GM18498 (cell line): ENCODE results near the gene CERS6.
"Not testable (repeated sequence)": the region's sequence is repeated elsewhere in the genome, so short reads cannot be mapped to it uniquely, and the experiment has no call there.

Experiments used
- ATAC-seq: cut with Tn5 transposase; IDR thresholded peaks from one replicate; pipeline ENCODE4 v1.9.1; 2021; ENCODE audit warnings: mild to moderate bottlenecking, moderate library complexity; ENCODE audit not compliant: unreplicated experiment

Gene CERS6

DNA sequence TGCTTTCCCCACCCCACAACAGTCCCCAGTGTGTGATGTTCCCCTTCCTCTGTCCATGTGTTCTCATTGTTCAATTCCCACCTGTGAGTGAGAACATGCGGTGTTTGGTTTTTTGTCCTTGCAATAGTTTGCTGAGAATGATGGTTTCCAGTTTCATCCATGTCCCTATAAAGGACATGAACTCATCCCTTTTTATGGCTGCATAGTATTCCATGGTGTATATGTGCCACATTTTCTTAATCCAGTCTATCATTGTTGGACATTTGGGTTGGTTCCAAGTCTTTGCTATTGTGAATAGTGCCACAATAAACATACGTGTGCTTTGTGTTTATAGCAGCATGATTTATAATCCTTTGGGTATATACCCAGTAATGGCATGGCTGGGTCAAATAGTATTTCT lies 335.1 kb downstream of the CERS6 start:
- not testable (repeated sequence) for ATAC-seq

GRCh38 chr2:168793596-168793995 lies 337.5 kb downstream of the CERS6 start:
- no peak for ATAC-seq

- no peak for ATAC-seq
Observed at GRCh38 chr2:168794968-168795367, 338.9 kb downstream of the CERS6 start.

- ATAC-seq, result no peak
Observed at GRCh38 chr2:168796090-168796577, 340.1 kb downstream of the CERS6 start.

DNA sequence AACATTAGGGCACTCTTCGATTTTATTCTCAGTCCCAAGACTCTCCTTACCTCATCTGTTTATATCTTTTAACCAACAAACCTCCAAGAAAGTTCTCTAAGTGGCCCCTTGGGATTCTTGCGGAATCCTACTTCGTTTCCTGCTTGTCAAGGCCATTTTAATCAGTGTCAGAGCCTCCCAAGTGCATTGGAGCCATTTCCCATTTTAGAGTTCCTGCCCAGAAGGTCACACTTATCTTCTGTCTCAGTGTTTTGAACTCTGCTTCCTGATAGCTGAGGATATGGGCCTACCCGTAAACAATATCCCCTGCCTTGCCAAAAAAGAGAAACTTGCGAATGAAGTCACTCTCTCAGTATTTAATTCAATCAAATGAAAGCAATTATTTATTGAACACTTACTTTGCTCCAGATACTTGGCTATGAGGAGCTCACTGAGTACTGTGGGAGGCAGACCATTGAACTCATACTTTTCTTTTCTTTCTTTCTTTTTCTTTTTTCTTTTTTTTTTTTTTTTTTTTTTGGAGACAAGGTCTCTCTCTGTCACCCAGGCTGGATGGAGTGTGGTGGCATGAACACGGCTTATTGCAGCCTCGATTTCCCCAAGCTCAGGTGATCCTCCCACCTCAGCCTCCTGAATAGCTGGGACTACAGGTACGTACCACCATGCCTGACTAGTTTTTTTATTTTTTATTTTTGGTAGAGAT lies 340.7 kb downstream of the CERS6 start:
- no peak for ATAC-seq

DNA sequence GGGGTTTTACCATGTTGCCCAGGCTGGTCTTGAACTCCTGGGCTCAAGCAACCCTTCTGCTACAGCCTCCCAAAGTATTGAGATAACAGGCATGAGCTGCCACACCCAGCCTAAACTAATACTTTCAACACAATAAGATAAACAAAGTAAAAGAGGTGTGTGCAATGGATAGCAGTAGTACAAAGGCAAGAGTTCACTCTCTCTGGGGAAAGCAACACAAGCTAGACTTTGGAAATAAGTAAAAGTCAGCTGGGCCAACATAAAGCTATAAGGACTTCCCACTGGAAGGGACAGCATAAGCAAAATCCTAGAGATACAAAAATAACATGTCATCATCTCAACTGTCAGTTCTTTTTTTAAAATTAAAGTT lies 341.2 kb downstream of the CERS6 start:
- no peak for ATAC-seq

- no peak for ATAC-seq
Observed at GRCh38 chr2:168798076-168798887, 342.2 kb downstream of the CERS6 start.

GRCh38 chr2:168798888-168799410 lies 342.9 kb downstream of the CERS6 start:
- no peak for ATAC-seq

- ATAC-seq, result no peak
Observed at GRCh38 chr2:168801471-168801870, 345.4 kb downstream of the CERS6 start.

DNA sequence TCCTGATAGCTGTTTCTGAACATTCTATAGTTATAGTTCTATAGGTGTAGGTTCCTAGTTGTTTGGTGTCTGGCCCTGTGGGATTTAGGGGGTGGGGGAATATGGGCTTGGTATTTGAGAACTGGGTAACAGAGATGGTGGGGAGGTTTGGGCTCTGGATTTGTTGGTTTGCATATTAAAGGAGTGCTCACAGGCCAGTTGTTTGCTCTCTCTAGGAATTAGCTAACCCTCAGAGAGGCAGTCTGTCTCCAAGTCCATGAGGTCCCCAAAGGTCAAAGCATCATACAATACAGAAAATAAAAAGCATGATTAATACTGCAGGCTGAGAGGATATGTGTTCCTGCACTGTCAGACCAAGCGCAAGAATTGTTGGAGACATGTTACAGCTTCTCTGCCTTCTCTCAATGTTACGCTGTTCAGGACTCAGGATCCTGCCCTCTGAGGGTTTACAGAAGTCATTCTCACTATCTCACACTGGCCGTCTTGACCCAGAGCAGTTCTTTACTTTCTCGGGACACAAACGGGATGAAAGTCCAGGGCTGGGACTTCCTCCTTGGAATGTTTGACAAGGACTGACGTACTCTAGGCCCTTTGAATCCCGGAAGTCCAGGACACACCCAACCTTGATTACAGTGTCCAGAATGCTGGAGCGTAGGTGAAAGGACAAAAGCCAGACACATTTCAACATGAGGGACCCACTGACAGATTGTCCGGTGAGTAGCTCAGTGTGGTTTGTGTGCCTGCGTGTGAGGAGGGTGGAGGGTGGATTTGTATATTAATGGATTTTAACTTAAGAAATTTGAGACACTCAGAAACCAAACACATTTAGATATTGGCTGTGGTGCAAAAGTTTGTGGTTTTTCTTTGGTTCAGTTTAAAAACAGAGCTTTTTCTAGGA lies 346.1 kb downstream of the CERS6 start, which contains the start of gene NOSTRIN:
NOSTRIN (plus strand) TSS at position 677 of the 898 bp plus-strand sequence; CDS start at position 687, 10 bp downstream.
- no peak for ATAC-seq

DNA sequence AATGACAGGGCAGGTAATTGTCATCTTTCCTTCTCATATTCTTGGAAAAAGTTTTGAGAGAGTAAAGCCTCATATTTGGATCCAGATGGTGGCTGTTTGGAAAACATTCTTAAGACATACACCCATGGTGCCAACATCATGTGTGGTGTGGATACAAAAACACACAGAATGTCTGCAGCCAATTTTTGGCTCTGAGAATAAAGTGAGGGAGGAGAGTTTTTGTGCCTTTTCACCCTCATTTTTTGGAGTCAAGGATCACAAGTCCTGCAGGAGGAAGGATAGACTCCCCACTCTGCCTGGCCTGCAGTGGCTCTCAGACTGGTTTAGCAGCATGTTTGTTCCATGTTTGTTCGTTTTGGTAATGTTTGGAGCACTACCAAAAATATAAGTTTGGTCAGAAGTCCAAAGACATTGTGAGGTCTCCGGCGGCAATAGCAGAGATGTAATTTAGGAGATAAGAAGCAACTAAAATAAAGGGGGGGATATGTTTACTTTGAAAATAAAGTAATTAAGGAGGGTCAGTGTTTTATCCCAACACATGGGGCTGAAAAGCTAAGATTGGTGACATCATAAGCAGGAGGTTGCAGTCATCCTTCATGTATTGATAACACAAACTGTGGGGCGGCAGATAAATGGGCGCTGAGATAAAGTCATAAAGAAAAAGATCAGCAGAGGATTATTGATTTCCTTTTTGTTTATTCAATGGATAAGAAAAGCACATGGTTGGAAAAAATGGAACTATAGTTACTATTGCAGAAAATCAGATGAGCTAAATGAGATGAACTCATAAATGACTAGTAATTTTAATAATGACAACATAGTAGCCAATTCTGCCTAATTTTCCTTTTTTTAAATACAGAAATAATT lies 347.0 kb downstream of the CERS6 start:
- no peak for ATAC-seq

- ATAC-seq, result no peak
Observed at GRCh38 chr2:168804214-168804613, 348.1 kb downstream of the CERS6 start.

- no peak for ATAC-seq
Observed at GRCh38 chr2:168805615-168806014, 349.5 kb downstream of the CERS6 start.

GRCh38 chr2:168809537-168809936 lies 353.5 kb downstream of the CERS6 start:
- ATAC-seq, result no peak

- no peak for ATAC-seq
Observed at GRCh38 chr2:168810235-168810634, 354.2 kb downstream of the CERS6 start.

DNA sequence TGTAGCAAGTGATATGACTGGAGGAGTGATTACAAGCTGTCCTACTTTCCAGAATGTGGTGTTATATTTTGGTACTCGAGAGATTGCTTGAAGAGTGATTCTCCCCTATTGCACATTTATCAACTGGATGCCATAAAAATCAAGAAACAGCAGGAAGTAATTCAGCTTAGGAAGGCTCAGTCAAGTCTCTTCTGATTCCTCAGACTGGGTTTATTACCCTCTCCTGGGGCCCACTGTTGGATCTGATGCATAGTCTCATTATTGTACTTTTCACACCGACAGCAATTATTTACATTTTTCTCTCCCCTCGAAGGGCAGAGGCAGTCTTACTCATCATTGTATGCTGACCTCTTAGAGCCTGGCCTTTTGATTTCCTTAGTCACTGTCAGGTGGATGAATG lies 355.6 kb downstream of the CERS6 start:
- ATAC-seq, result no peak

- ATAC-seq, result no peak
Observed at GRCh38 chr2:168814046-168814445, 358.0 kb downstream of the CERS6 start.

- no peak for ATAC-seq
Observed at GRCh38 chr2:168814939-168815907, 359.2 kb downstream of the CERS6 start.

- no peak for ATAC-seq
Observed at GRCh38 chr2:168816369-168816768, 360.3 kb downstream of the CERS6 start.
